ENCODE measurements around the gene NRXN3. TPM values are rescaled to one million over a fixed set of nuclear protein-coding genes. Genes with fewer than 3 reads are reported as not detected.

Gene NRXN3
- total and polyA plus RNA-seq, 8 donors: 1.3 to 7.6 (median 1.5) TPM

- intact Hi-C loops (cut with DNase I): no loop called here
- ATAC-seq (no peak), DNase-seq (no peak)
- TF ChIP-seq, protein P1, sequence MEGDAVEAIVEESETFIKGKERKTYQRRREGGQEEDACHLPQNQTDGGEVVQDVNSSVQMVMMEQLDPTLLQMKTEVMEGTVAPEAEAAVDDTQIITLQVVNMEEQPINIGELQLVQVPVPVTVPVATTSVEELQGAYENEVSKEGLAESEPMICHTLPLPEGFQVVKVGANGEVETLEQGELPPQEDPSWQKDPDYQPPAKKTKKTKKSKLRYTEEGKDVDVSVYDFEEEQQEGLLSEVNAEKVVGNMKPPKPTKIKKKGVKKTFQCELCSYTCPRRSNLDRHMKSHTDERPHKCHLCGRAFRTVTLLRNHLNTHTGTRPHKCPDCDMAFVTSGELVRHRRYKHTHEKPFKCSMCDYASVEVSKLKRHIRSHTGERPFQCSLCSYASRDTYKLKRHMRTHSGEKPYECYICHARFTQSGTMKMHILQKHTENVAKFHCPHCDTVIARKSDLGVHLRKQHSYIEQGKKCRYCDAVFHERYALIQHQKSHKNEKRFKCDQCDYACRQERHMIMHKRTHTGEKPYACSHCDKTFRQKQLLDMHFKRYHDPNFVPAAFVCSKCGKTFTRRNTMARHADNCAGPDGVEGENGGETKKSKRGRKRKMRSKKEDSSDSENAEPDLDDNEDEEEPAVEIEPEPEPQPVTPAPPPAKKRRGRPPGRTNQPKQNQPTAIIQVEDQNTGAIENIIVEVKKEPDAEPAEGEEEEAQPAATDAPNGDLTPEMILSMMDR (IDR thresholded peaks at IDR 0.05): no peak
- Histone ChIP-seq H3K9me3 (no peaks in the 10 kb centered on the region), H3K36me3 (no peaks in the 10 kb centered on the region), H3K4me1 (peaks cover 4 to 5% of the 10 kb centered on the region in 2 donors), H3K27me3 (peaks cover 12 to 41% of the 10 kb centered on the region in 2 donors), H3K27ac (no peak overlapping the region), H3K4me3 (no peak overlapping the region)
Measured at GRCh38 chr14:79275292-79275655, 1105.1 kb downstream of the NRXN3 start.

DNA sequence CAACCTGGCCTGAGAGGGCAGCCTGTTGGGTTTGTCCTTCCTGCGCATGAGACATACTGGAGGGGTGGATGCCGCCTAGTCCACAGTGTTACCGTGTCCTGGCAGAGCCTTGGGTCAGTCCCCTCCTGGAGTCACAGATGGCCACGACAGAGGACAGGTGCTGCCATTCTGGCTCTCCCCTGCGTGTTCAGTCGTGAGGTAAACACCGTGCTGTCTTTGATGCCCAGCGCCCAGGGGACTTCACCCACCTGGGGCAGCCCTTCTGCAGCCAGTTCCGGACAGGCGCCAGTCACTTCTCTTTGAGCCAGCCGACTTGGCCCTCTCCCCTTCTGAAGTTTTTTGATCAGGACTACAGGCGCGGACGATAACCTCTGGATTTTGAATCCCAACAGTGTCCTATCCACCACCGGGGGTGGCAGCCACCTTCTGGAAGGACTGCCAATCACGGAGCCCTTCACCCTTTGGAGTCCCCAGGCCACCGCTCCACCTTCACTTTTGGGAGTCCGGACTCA, 1108.2 kb downstream of the NRXN3 start:
- intact Hi-C loops (cut with DNase I): no loop called here
- Histone ChIP-seq H3K36me3 (no peaks in the 10 kb centered on the region), H3K4me3 (peak overlapping the region; percentile 44 to 48), H3K27ac (peak overlapping the region in 1 of 2 donors; percentile 7), H3K9me3 (no peaks in the 10 kb centered on the region), H3K4me1 (peaks cover 4 to 5% of the 10 kb centered on the region in 2 donors), H3K27me3 (peaks cover 12 to 56% of the 10 kb centered on the region in 2 donors)
- peak in 1 of 4 donors; percentile 47 for DNase-seq
- TF ChIP-seq, protein P1 (IDR thresholded peaks at IDR 0.05): no peak
- no peak for ATAC-seq

- Histone ChIP-seq H3K4me3 (peak overlapping the region; percentile 44 to 48), H3K36me3 (no peaks in the 10 kb centered on the region), H3K27ac (peak overlapping the region in 1 of 2 donors; percentile 42), H3K9me3 (no peaks in the 10 kb centered on the region), H3K4me1 (peaks cover 4 to 5% of the 10 kb centered on the region in 2 donors), H3K27me3 (peaks cover 12 to 56% of the 10 kb centered on the region in 2 donors)
- ATAC-seq: peak; percentile 98
- peak; percentile 60 to 89 (median 86) for DNase-seq
- TF ChIP-seq, protein P1 (IDR thresholded peaks at IDR 0.05): no peak
- intact Hi-C loops (cut with DNase I): no loop called here
Measured at GRCh38 chr14:79278798-79279644, 1108.8 kb downstream of the NRXN3 start.

GRCh38 chr14:79279645-79280597, 1109.7 kb downstream of the NRXN3 start:
- peaks cover 4 to 5% of the 10 kb centered on the region in 2 donors for H3K4me1 ChIP-seq
- intact Hi-C loops (cut with DNase I): no loop called here
- peak overlapping the region; percentile 44 to 48 for H3K4me3 ChIP-seq
- peak in 2 of 4 donors; percentile 34 to 68 for DNase-seq
- H3K27me3 ChIP-seq: peaks cover 12 to 50% of the 10 kb centered on the region in 2 donors
- ATAC-seq: peak; percentile 51
- H3K36me3 ChIP-seq: no peaks in the 10 kb centered on the region
- peak overlapping the region in 1 of 2 donors; percentile 42 for H3K27ac ChIP-seq
- TF ChIP-seq, protein P1 (IDR thresholded peaks at IDR 0.05): no peak
- H3K9me3 ChIP-seq: no peaks in the 10 kb centered on the region

All from left lung (tissue), 10 donors.